ENCODE measurements around the gene PRSS53.

PRSS53 gene

GRCh38 chr16:31042866-31043265 is 45.9 kb downstream of the PRSS53 start:
- peaks cover 0 to 41% (median 0%) of the 10 kb centered on the region in 11 experiments; a peak in 9 of 22 replicates for H4K20me1 ChIP-seq
- H3K9ac ChIP-seq = no peak overlapping the region
- no peak overlapping the region for H3K27ac ChIP-seq
- peaks cover 0 to 11% (median 0%) of the 10 kb centered on the region in 10 experiments; a peak in 4 of 20 replicates for H3K4me1 ChIP-seq
- no peaks in the 10 kb centered on the region for H3K9me3 ChIP-seq (replicated peaks in 1 of 11)
- no peaks in the 10 kb centered on the region for H3K27me3 ChIP-seq
- peaks cover 48 to 68% (median 57%) of the 10 kb centered on the region in 11 experiments for H3K36me3 ChIP-seq
- TF ChIP-seq Cebpa-rat (IDR thresholded peaks at IDR 0.05) = no peak
- H3K4me3 ChIP-seq = no peak overlapping the region
- no peak overlapping the region for H3K4me2 ChIP-seq

- Histone ChIP-seq H3K9me3 (replicated peaks in 1 of 11) (no peaks in the 10 kb centered on the region), H3K36me3 (peaks cover 64 to 89% (median 83%) of the 10 kb centered on the region in 11 experiments), H3K4me3 (no peak overlapping the region), H3K27me3 (no peaks in the 10 kb centered on the region), H3K9ac (0 out of 22 replicates have a peak overlapping the region, but pooled peaks of 1 of the 11 experiments have one; percentile 38), H4K20me1 (peaks cover 7 to 63% (median 11%) of the 10 kb centered on the region in 11 experiments; a peak in 19 of 22 replicates), H3K4me2 (no peak overlapping the region), H3K4me1 (peaks cover 5 to 38% (median 20%) of the 10 kb centered on the region in 10 experiments; a peak in 19 of 20 replicates), H3K27ac (no peak overlapping the region)
- no peak for TF ChIP-seq Cebpa-rat (IDR thresholded peaks at IDR 0.05)
These were observed 49.8 kb downstream of the PRSS53 start for GRCh38 chr16:31038993-31039392.

GRCh38 chr16:31036691-31037090 is 52.1 kb downstream of the PRSS53 start:
- Histone ChIP-seq H3K9ac (peak overlapping the region in 2 of 11 experiments; percentile 38 to 96; a peak in 3 of 22 replicates), H3K27me3 (no peaks in the 10 kb centered on the region), H3K4me2 (peak overlapping the region in 5 of 11 experiments; percentile 2 to 98 (median 90); a peak in 9 of 22 replicates), H3K4me1 (peaks cover 14 to 44% (median 30%) of the 10 kb centered on the region in 10 experiments), H3K4me3 (peak overlapping the region in 1 of 10 experiments; percentile 4; a peak in 1 of 20 replicates), H4K20me1 (peaks cover 7 to 55% (median 11%) of the 10 kb centered on the region in 11 experiments; a peak in 19 of 22 replicates), H3K9me3 (replicated peaks in 1 of 11) (no peaks in the 10 kb centered on the region), H3K27ac (peak overlapping the region in 3 of 11 experiments; percentile 31 to 42 (median 37); a peak in 5 of 22 replicates), H3K36me3 (peaks cover 46 to 68% (median 60%) of the 10 kb centered on the region in 11 experiments)
- TF ChIP-seq Cebpa-rat (IDR thresholded peaks at IDR 0.05) = no peak

- Histone ChIP-seq H3K4me1 (peaks cover 14 to 67% (median 31%) of the 10 kb centered on the region in 10 experiments), H3K27me3 (no peaks in the 10 kb centered on the region), H3K36me3 (peaks cover 26 to 42% (median 35%) of the 10 kb centered on the region in 11 experiments; a peak in 21 of 22 replicates), H3K9ac (peak overlapping the region; percentile 84 to 96 (median 89)), H3K4me3 (peak overlapping the region; percentile 76 to 99 (median 98)), H3K4me2 (peak overlapping the region; percentile 81 to 98 (median 89)), H4K20me1 (peaks cover 7 to 36% (median 11%) of the 10 kb centered on the region in 11 experiments; a peak in 18 of 22 replicates), H3K27ac (peak overlapping the region; percentile 91 to 99 (median 93)), H3K9me3 (replicated peaks in 1 of 11) (no peaks in the 10 kb centered on the region)
- no peak for TF ChIP-seq Cebpa-rat (IDR thresholded peaks at IDR 0.05)
These were observed 54.8 kb downstream of the PRSS53 start for GRCh38 chr16:31033709-31034492.
